GM18502 (cell line): Measurements from ENCODE around the gene SRA1.

Experiments used
- ATAC-seq: cut with Tn5 transposase; IDR thresholded peaks from one replicate; pipeline ENCODE4 v1.9.1; 2021; ENCODE audit warnings: mild to moderate bottlenecking; ENCODE audit not compliant: unreplicated experiment, poor library complexity

Gene SRA1

DNA sequence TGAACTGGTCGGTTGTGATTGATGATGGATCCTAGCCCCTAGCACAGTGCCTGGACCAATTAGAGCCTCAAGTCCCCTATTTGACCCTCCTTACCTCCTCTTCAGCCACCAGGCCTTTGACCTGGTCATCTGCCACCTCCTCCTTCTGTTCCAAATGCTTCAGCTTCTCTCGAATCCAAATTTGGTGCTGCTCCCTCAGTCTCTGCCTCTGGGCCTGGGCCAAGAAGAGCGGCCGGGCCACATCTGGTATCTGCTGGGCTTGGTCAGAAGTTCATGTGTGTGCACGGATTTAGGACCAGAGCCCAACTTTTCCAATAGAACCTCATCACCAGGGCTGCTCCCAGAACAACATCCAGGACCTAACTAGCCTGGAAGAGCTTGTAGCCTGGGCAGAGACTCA lies 13.8 kb upstream of the SRA1 start:
- ATAC-seq, result no peak

DNA sequence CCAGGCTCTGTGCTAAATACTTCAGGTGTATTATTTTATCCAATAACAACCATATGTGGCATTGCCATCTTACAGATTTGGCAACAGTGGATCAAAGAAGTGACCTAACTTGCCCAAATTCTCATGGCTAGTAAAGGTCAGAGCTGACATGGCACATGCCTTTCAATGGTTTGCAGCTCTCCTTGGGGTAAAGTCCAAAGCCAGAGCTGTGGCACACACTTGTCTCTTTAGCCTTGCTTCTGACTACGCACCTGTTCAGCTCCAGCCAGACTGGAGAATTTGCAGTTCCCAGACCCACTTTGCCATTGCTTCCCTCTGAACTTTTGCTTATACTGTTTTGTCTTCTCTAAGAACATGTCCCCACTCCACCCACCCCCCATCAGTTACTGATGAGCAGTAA lies 13.2 kb upstream of the SRA1 start:
- ATAC-seq, result no peak

DNA sequence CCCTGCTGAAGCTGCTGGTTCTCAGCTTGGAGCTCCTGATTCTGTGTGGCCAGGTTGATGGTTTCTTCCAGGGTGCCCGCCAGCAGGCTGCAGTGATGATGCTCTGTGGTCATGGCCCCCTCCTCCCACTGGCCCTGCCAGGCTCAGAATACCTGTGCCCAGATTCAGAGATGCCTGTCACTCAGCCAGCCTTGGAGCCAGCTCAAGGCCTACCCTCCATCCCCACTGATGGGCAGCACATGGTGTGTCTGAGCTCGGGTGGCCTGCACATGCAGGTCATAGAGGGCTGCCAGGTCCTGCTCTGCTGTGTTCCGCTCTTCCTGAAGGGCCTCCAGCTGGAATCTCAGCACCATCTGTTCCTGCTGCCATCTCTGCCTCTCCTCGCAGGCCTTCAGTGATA lies 12.8 kb upstream of the SRA1 start:
- ATAC-seq, result no peak

DNA sequence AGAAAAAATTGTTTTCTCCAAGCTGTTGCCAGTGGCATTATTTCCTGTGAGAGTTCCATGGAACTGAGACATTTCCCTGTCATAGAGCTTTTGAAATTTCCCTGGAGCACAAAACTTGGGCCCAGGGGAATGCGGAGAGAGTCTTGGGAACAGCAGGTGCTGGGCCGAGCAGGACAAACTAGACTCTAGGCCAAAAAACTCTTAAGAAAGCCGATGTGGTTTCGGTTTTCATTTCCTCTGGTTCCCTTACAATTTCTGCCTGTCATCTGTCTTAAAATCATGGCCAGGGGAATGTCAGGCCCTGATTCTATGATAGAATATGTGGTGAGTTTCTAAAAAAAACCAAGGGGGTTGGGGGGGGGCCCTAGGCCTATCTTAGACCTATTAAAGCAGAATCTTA lies 11.9 kb upstream of the SRA1 start:
- ATAC-seq, result peak; percentile 29

DNA sequence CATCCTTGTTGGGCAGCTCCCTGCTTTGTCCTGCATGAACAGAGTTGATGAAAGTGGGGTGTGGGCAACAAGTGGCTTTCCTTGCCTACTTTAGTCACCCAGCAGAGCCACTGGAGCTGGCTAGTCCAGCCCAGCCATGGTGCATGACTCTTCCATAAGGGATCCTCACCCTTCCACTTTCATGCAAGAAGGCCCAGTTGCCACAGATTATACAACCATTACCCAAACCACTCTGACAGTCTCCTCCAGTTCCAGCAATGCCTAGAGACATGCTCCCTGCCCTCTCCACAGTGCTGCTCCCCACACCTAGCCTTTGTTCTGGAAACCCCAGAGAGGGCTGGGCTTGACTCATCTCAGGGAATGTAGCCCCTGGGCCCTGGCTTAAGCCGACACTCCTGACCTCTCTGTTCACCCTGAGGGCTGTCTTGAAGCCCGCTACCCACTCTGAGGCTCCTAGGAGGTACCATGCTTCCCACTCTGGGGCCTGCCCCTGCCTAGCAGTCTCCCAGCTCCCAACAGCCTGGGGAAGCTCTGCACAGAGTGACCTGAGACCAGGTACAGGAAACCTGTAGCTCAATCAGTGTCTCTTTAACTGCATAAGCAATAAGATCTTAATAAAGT lies 11.3 kb upstream of the SRA1 start:
- ATAC-seq, result no peak

DNA sequence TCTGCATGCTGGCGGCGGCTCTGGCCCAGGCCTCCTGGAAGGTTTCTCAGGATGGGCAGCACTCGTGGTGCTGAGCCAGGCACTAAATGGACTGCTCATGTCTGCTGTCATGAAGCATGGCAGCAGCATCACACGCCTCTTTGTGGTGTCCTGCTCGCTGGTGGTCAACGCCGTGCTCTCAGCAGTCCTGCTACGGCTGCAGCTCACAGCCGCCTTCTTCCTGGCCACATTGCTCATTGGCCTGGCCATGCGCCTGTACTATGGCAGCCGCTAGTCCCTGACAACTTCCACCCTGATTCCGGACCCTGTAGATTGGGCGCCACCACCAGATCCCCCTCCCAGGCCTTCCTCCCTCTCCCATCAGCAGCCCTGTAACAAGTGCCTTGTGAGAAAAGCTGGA lies 10.6 kb upstream of the SRA1 start:
- ATAC-seq, result no peak

DNA sequence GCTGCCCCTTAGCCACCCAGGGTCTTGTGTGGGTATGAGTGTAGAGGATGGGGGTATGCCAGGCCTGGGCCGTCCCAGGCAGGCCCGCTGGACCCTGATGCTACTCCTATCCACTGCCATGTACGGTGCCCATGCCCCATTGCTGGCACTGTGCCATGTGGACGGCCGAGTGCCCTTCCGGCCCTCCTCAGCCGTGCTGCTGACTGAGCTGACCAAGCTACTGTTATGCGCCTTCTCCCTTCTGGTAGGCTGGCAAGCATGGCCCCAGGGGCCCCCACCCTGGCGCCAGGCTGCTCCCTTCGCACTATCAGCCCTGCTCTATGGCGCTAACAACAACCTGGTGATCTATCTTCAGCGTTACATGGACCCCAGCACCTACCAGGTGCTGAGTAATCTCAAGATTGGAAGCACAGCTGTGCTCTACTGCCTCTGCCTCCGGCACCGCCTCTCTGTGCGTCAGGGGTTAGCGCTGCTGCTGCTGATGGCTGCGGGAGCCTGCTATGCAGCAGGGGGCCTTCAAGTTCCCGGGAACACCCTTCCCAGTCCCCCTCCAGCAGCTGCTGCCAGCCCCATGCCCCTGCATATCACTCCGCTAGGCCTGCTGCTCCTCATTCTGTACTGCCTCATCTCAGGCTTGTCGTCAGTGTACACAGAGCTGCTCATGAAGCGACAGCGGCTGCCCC lies 10.0 kb upstream of the SRA1 start:
- no peak for ATAC-seq

DNA sequence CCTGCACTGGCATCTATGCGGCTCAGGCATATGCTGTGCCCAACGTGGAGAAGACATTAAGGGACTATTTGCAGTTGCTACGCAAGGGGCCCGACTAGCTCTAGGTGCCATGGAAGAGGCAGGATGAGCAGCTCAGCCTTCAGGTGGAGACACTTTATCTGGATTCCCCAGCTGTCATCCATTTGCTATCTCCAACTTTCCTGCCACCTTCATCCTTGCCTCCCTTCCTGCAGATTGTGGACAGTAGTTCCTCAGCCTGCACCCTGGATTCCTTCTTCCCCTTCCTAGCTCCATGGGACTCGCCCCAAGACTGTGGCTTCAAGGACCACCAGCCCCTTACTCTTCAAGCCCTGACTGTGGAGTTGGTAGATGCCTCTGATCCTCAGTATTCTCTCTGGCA lies 9.4 kb upstream of the SRA1 start:
- no peak for ATAC-seq

DNA sequence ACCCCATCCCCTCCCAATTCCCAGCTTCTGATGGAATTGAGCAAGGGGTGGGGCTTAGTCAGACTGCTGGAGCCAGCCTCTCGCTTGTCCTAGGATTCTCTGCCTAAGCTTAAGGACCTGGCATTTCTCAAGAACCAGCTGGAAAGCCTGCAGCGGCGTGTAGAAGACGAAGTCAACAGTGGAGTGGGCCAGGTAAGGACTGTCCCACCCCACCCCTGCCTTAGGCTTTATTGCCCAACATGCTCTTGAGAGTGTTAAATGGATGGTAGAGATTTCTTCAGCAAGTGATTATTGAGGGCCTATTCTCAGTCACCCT lies 8.5 kb upstream of the SRA1 start:
- no peak for ATAC-seq

DNA sequence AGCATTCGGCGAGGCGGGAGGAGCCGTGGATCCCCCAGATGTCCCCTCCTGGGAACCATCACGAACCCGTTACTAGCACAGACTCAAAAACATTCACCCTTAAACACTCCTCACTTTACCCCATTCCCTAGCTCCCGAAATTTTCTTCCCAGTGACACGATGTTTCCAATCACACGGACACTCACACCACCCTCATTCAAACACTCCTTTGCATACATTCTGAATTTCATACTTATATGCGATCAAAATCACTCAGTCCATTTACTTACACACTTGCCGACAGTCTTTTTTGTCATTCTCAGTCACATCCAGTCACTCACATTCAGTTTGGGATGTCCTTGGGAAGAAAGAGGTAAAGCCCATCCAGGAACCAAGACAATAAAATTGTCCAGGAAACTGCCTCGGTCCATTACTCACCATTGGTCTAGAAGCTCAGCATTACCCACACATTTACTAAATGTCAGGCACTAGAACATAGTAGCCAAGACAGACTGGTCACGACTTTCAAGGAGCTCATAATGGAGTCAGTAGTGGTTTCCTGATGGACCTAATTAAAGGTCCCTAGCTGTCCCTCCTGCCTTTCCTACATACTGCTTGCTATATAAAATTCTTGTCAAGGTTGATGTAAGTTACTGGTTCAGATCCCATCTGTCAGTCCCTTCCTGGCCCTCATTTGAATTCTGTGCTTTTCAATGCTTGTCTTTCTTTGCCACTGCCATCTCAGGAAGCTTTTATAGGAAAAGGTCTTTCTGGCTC lies 7.9 kb upstream of the SRA1 start:
- ATAC-seq, result peak; percentile 3

DNA sequence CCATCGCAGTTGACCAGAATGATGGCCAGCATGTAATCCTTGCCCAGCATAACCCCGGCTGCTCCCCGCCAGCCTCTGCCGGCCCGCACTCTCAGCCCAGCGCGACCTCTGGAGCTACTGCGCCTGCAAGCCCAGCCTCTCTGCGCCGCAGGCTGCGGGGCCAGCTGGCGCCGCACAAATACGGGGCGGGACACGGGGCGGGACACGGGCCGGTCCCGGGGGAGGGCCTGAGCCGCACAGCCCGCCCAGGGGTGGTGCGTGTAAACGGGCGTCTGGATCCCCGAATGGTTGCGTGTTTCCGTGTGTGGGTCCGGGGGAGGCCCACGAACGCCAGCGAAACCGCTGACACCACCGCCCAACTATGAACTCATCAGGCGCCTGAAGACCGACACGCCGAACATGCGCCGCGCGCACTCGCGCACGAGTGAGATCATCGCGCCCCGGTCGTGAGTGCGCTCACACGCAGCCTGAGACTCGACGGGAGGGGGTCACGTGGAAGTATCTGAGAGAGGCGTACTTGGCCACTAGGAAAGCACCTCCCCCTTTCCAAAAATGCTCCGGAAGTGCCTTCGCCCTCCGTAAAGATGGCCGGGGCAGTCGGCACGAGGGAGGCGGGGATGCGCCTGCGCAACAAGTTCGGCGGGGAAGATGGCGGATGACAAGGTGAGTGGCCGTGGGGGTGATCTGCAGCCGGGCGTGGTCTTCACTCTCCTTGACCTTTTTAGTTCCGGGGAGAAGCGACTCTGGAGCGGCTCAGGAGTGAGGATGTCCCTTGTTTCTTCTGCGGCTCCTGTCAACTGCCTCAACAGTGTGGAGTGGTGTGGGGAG lies 7.1 kb upstream of the SRA1 start, which contains the start of the genes APBB3 and SLC35A4:
Gene APBB3 (minus strand): TSS at position 403 of the 828 bp plus-strand sequence. CDS start 353 bp downstream, at position 50.
Gene SLC35A4 (plus strand): TSS at position 633 of the 828 bp plus-strand sequence. CDS start 2,342 bp downstream, outside the sequence.
- ATAC-seq, result peak; percentile 88

DNA sequence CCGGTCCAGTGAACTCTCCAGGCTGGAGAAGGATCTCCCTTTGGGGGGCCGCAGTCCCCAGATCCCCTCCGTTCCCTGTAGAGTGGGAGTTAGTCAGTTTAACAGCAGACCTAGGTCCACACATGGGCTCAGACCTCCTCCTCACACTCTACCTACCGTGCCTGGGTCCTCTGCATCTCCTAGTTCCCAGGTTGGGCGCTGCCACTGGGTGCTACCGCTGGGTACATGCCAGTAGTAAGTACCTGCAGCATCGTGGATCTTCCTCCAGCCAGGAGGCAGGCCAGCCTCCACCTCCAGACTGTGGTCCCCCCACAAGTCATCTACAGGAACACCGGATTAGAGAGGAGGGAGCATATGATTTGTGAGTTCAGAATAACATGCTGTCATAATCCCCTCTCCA lies 6.3 kb upstream of the SRA1 start:
- no peak for ATAC-seq

DNA sequence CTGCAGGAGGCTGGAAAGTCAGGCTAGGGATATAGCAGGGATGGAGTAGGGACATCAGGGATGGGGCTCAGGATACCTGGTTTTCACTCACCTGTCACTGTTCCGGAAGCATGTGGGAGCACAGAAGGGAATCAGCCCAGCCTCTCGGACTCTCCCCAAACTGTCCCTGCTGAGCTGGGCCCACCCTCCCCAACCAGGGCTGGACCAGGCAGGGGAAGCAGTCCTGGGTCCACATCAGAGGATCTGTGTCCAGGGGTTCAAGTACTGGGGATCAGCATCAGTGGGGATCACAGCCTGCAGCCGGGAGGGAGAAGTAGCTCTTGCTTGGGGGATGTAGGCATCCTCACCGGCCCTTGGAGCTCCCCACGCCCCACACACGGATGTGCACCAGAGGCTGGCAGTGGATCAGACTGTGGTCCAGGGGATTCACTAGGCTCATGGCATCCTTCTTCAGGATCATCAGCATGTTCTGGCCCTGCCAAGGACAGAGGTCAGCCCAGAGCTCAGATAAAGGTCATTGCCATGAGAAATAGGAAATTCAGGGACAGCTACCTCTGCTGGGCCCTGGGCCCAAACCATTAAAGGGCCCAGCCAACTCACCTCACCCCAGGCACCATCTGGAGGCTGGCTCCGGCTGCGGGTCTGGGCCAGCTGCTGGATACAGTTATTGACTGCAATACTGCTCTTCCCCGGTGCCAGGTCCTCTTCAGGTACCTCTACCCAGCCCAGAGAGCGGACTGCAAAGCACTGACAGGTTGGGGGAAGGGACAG lies 4.7 kb upstream of the SRA1 start:
- ATAC-seq, result no peak

DNA sequence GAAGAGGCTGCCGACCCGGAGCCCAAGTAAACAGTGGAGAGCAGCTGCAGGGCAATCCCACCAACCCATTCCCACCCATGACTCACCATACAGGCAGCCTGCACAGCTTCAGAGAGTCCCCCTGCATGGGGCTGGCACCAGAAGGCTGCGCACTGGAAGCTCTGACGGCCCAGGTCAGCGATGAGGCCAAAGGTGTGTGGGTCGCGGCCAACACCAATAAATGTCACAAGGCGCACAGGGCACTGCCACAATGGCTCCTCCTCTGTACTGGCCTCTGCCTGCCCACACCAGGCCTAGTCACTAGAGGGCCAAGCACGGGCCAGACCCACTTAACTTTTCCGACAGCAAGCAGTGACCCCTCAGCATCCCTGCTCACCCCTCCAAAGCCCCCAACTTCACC lies 3.0 kb upstream of the SRA1 start:
- ATAC-seq, result no peak

DNA sequence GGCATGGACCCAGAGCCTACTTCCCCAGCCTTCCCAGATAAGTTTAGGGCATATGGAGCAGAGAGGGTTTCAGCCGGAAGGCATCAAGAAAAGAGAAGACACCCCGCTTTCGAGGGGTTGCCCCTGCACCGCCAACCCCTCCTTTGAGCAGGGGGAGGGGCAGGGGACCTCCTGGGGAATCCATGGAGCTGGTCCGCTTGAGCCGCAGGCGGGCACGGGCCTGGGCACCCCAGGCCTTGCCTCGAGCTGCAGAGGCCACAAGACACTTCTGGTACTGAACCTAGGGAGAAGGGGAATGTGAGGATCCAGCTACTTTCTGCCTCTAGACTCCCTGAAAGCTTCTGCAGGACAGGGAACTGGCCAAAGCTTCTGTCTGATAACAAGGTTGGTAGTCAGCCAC lies 1.3 kb upstream of the SRA1 start:
- ATAC-seq, result no peak

DNA sequence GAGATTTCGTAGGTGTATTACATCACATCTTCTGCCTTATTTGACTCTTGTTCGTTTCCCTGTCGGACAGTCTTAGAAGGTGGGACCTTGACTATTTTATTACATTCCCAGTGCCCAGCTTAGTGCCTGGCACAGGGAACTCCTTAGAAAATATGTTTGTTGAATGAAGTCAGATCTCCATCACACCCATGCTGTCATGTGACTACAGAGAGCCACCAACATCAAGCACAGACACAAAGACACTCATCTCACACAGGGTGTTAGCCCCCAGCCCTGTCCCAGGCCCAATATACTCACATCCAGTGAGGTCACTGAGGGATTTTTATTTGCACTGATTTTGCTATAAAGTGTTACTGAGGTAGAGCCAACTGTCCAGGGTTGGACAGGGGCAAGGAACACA lies 692 bp upstream of the SRA1 start:
- no peak for ATAC-seq

DNA sequence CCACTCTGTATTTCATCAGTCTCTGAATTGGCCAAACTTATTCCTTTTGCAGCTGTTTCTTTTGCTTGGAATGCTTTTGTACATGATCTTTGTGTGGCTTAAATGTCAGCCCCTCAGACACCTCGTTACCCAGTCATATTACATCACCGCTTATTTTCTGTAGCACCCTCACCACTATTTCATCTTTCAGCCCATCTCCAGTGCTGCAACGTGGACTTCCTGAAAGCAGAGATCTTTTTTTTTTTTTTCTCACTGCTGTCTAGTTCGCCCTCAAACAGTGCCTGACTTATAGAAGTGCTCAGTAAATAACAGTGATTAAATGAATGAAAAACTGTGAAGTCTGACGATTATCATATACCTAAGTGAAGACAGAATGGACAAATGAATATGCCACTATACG lies 835 bp downstream of the SRA1 start:
- no peak for ATAC-seq

DNA sequence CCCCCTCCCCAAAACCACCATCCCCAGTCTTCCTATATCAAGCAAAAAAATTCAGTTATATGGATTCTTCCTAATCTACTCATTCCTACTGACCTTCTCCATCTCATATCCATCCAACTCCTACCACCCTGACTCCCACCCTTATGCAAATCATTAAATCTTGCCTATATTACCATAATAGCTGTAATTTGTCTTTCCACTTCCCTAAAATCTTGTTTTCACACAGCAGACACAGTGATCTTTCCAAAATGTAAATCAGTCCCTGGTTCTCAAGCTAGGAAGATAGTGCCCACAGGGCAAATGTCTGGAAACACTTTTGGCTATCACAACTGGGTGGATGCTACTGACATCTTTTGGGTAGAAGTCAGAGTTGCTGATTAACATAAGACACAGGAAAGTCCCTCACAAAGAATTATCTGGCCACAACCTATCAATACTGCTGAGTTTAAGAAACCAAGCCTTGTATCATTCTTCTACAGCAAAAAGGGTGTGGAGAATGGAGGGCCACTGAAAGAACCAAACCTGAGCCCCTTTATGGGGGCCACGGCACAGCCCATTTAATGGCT lies 1.4 kb downstream of the SRA1 start:
- ATAC-seq, result no peak

DNA sequence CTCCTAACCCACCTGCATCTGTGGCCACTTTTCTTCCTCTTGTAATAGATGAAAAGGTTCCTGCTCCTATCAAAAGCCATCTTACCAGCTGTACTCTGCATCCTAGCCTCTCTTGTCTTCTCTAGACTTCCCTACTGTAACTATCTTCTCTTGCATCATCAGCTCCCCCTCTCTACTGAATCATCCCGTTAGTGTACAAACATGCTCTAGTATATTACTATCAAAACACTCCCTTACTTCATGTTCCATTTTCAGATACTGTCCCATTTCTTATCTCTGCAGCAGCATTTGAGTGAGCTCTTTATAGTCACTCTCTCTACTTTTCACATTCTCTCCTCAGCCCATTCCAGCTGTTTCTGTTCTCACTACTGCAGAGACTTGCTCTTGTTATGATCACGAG lies 2.8 kb downstream of the SRA1 start:
- no peak for ATAC-seq

DNA sequence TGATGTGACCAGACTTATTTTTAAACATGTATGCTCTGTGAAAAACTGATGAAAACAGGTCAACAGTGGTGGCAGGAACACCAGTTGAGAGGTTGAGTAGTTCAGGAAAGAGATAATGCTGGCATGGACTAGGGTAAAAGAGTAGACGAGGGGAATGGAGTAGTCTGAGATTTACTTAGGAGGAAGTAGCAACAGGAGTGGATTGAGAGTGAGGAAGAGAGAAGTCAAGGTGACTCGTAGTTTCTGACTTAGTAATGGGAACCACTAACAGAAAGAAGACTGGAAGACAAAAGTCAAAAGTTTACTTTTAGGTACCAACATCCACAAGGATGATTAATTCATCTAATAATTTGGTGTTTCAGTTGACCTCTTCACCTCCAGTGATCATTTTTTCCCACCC lies 3.6 kb downstream of the SRA1 start:
- no peak for ATAC-seq
